LNCaP clone FGC (cell line): ENCODE data around the gene HLA-A.

Source experiments
- DNase-seq: peaks from one replicate; pipeline ENCODE4 v3.0.0-alpha.2; 2011; ENCODE audit warnings: low read depth
- H3K4me3 ChIP-seq: 2 replicates; pipeline ENCODE4 v1.5.1; 2011; ENCODE audit warnings: mild to moderate bottlenecking, low read depth, low read length, control low read depth
- TF ChIP-seq, protein P1 (sequence below): IDR thresholded peaks from 2 replicates; pipeline ENCODE4 v1.5.1; 2012; ENCODE audit warnings: mild to moderate bottlenecking; ENCODE audit not compliant: control insufficient read depth, insufficient read depth; ENCODE audit errors: extremely low read depth

The HLA-A gene

DNA sequence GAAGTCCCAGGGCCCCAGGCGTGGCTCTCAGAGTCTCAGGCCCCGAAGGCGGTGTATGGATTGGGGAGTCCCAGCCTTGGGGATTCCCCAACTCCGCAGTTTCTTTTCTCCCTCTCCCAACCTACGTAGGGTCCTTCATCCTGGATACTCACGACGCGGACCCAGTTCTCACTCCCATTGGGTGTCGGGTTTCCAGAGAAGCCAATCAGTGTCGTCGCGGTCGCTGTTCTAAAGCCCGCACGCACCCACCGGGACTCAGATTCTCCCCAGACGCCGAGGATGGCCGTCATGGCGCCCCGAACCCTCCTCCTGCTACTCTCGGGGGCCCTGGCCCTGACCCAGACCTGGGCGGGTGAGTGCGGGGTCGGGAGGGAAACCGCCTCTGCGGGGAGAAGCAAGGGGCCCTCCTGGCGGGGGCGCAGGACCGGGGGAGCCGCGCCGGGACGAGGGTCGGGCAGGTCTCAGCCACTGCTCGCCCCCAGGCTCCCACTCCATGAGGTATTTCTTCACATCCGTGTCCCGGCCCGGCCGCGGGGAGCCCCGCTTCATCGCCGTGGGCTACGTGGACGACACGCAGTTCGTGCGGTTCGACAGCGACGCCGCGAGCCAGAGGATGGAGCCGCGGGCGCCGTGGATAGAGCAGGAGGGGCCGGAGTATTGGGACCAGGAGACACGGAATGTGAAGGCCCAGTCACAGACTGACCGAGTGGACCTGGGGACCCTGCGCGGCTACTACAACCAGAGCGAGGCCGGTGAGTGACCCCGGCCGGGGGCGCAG lies at the start of gene HLA-A:
HLA-A (plus strand) TSS at position 258 of the 778 bp plus-strand sequence; CDS start at position 280, 22 bp downstream.
- peak within 1 kb of the TSS; percentile 70 for H3K4me3 ChIP-seq
- TF ChIP-seq, protein P1, sequence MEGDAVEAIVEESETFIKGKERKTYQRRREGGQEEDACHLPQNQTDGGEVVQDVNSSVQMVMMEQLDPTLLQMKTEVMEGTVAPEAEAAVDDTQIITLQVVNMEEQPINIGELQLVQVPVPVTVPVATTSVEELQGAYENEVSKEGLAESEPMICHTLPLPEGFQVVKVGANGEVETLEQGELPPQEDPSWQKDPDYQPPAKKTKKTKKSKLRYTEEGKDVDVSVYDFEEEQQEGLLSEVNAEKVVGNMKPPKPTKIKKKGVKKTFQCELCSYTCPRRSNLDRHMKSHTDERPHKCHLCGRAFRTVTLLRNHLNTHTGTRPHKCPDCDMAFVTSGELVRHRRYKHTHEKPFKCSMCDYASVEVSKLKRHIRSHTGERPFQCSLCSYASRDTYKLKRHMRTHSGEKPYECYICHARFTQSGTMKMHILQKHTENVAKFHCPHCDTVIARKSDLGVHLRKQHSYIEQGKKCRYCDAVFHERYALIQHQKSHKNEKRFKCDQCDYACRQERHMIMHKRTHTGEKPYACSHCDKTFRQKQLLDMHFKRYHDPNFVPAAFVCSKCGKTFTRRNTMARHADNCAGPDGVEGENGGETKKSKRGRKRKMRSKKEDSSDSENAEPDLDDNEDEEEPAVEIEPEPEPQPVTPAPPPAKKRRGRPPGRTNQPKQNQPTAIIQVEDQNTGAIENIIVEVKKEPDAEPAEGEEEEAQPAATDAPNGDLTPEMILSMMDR: no peak; the same call in 1 of the 2 replicates
- DNase-seq: peak; percentile 62

DNA sequence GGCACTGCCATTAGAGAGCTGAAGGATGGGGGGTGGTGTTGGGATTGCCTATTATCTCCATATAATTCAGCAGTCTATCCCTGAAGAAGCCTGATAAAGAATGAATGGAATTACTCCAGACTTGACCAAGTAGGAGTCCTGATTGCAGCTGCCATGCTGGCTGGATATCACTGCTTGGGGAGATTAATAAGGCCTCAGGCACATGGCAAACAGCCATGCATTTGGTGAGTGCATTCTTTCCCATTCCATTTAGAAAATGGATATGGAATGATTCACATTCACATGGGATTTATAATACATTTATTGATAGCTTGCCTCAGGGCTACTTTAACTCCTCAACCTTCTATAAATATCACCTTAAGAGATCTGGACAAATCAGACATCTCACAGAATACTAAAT lies 49.6 kb upstream of the HLA-A start:
- TF ChIP-seq, protein P1: no peak
- H3K4me3 ChIP-seq: no peak overlapping the region
- DNase-seq: no peak

DNA sequence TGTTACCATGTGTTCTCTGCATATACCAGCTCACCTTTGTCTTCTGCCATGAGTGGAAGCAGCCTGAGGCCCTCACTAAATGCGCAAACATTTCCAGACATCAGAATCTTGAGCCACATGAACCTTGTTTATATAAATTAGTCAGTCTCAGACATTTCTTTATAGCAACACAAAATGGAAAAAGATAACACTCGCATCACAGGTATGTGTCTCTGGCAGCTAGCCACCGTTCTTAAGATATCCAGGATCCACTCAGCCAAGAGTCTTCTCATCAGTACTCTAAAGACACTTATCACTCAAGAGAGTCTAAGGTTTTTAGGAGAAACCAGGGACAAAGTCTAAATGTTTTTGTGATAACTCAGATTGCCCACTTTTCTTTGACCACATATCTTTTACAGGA lies 43.1 kb upstream of the HLA-A start:
- no peak for DNase-seq
- TF ChIP-seq, protein P1: no peak
- H3K4me3 ChIP-seq: no peak overlapping the region

DNA sequence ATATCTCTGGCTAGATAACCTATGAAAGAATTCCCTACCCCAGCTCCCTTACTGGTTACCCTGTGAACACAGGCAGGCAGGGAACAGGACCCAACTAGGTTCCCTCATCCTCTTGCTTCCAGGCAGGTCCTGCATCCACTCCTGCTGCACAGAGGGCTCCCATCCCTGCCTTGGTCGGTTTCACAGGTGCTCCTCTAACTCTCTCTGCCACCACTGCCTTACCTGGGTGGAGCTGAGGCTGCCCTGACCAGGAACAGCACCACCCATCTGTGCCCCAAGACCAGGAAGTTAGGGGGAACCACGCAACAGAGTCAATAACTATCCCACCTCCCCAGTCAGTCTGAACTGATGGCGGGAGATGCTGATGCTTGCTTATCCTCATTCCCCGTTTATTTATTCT lies 37.0 kb upstream of the HLA-A start:
- TF ChIP-seq, protein P1: no peak
- DNase-seq: no peak
- no peak overlapping the region for H3K4me3 ChIP-seq

DNA sequence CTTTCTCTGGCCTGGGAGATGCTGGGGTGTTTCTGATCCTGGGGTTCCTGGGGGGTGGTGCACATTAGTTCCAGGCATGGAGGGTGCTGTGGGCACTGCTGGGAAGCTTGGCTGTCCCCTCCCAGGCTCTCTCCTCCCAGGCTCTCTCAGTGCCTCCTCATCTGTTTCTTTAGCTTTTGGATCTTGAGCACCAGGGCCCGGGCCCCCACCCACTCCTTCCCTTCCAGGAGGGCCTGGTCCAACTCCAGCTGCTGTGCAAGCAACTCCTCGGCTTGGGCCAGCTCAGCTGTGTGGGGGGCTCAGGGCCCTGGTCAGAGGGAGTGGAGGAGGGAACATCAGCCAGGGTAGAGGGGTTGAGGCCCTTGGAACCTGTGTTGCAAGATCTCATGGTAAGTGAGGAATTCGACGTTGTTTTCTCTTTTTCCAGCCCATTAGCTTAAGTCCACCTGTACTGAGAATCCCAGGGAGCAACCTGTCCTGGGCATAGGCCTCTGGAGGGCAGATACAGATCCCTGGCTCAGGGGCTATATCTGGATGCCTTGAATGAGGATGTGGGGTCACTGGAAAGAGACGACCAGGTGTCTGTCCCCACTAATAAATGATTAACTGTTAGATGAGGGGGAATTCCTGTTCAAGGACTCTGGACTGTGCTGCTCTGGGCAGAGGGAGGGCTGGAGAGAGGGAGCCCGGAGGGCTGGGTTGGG lies 34.5 kb upstream of the HLA-A start:
- DNase-seq: no peak
- TF ChIP-seq, protein P1: no peak
- no peak overlapping the region for H3K4me3 ChIP-seq

DNA sequence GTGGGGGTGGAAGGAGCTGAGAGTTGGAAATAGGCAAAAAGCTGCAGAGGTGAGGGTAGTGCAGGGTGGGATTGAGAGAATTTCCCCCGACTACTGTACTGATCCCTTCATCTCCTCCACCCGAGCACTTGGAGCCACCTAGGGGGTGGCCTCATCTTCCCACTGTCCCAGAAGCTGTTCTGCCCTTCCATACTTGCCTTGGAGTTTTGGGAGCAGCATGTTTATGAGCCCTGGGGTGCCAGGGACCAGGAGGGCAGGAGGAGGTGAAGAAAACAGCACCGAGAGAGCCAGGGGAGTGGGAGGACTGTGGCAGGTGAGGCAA lies 34.0 kb upstream of the HLA-A start:
- TF ChIP-seq, protein P1: no peak
- DNase-seq: no peak
- no peak overlapping the region for H3K4me3 ChIP-seq

DNA sequence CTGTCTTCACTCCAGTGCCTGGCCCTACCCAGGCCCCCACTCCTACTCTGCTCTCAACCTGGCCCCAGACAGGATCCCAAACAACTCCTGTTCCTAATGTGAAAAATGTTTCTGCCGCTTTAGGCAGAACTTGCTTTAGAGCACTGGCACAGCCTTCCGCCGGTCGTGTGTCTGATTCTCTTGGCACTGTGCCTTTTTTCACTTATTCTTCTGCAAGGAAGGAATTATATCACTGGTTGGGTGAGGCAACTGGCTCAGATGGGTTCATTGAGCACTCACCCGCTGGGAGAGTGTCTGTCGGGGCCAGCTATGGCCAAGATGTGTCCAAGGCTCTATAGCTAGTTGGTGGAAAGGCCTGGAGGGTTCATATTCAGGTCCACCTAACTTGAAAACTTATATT lies 33.6 kb upstream of the HLA-A start:
- no peak overlapping the region for H3K4me3 ChIP-seq
- TF ChIP-seq, protein P1: no peak
- DNase-seq: no peak
